ENCODE measurements around the gene OXCT1. TPM values are rescaled to one million over a fixed set of nuclear protein-coding genes. Genes with fewer than 3 reads are reported as not detected.

The OXCT1 gene
- total and polyA plus RNA-seq, 9 of the 15 experiments (the other 6 are each of a cell fraction or from before 2014, with no cell fraction given) = 24.7 to 61.2 (median 41.9) TPM

DNA sequence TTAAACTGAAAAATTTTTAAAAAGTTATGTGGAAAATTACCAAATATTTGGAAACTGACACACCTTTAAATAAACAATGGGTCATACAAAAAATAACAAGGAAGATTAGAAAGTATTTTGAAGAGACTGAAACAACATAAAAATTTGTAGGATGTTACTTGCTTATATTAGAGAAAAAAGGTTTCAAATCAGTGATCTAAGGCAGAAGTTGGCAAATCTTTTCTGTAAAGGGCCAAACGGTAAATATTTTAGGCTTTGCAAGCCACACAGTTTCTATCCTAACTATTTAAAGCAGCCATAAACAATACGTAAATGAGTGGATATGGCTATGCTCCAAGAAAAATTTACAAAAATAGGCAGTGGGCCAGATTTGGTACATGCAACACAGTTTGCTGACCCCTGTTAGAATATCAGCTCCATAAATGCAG, 81.3 kb downstream of the OXCT1 start:
- peaks cover 18% of the 10 kb centered on the region; the same call in 1 of the 3 replicates for H3K36me3 ChIP-seq (ENCODE audit: control insufficient read depth, insufficient read depth, low read length)
- H3K4me3 ChIP-seq = no peak overlapping the region
- POLR2A ChIA-PET = no interaction called here
- in situ Hi-C loops (cut with MboI) (no loop called here), intact Hi-C loops (cut with micrococcal nuclease) (no loop called here)
- no TSS peak for BruUV-seq (replicated peaks)
- DNase-seq (ENCODE audit: extremely low read depth in 1 of 4, low spot score in 3 of 4) (no peak), ATAC-seq (no peak), FAIRE-seq (no peak)
- no peaks in the 10 kb centered on the region for H4K20me1 ChIP-seq (replicated peaks; ENCODE audit: control insufficient read depth, insufficient read depth, low read length)
- no peaks in the 10 kb centered on the region for H3K79me2 ChIP-seq (ENCODE audit: control insufficient read depth, insufficient read depth, low read length)
- no peaks in the 10 kb centered on the region for H3K9me3 ChIP-seq (replicated peaks; ENCODE audit: control insufficient read depth, insufficient read depth, low read depth, low read length)
- TF ChIP-seq NEUROD1 (IDR thresholded peaks at IDR 0.05; ENCODE audit: borderline replicate concordance, low read depth, low read length, partially characterized antibody) (no peak), NCOR1 (IDR thresholded peaks at IDR 0.05) (no peak), ARNT (IDR thresholded peaks at IDR 0.05) (no peak), MYBL2 (IDR thresholded peaks at IDR 0.05; ENCODE audit: low read depth) (no peak), MYBL2 (CRISPR knock-in tag; IDR thresholded peaks at IDR 0.05; ENCODE audit: borderline replicate concordance) (no peak), MECOM (CRISPR knock-in tag; IDR thresholded peaks at IDR 0.05) (no peak), ASH1L (IDR thresholded peaks at IDR 0.05; ENCODE audit: borderline replicate concordance, low read depth, partially characterized antibody) (no peak)
- TF ChIP-seq, protein P1, sequence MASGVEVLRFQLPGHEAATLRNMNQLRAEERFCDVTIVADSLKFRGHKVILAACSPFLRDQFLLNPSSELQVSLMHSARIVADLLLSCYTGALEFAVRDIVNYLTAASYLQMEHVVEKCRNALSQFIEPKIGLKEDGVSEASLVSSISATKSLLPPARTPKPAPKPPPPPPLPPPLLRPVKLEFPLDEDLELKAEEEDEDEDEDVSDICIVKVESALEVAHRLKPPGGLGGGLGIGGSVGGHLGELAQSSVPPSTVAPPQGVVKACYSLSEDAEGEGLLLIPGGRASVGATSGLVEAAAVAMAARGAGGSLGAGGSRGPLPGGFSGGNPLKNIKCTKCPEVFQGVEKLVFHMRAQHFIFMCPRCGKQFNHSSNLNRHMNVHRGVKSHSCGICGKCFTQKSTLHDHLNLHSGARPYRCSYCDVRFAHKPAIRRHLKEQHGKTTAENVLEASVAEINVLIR (CRISPR knock-in tag; IDR thresholded peaks at IDR 0.05) = no peak
- H3K4me2 ChIP-seq (ENCODE audit: insufficient read depth, low read length) = no peak overlapping the region
- CTCF ChIA-PET (ENCODE audit: low intra/inter-chr PET ratio) = no interaction called here
- 43% methylated on average over 2 of the region's 2 CpGs for WGBS (ENCODE audit: insufficient coverage, low coverage, missing lambda C conversion rate)
- H3K27ac ChIP-seq (ENCODE audit: extremely low read depth, low read depth, low read length) = no peak overlapping the region
- no peaks in the 10 kb centered on the region for H3K9me1 ChIP-seq (ENCODE audit: control insufficient read depth, insufficient read depth, low read length)
- H3K9ac ChIP-seq (ENCODE audit: insufficient read depth in 1 of 2, low read depth in 2 of 2, low read length in 2 of 2) = no peak overlapping the region
- no peaks in the 10 kb centered on the region for H3K4me1 ChIP-seq (replicated peaks in 1 of 2; ENCODE audit: control insufficient read depth in 2 of 2, insufficient read depth in 2 of 2, low read length in 2 of 2)
- H3K27me3 ChIP-seq (ENCODE audit: control insufficient read depth in 2 of 2, insufficient read depth in 2 of 2, low read length in 2 of 2) = no peaks in the 10 kb centered on the region
- no peak overlapping the region for H2AFZ ChIP-seq (ENCODE audit: low read depth, low read length)

Measured in K562 (cell line).